Myocyte (in vitro differentiated cells): Measurements from ENCODE around the gene CLBA1. TPM values are rescaled to one million over a fixed set of nuclear protein-coding genes. Genes with fewer than 3 reads are reported as not detected.
A peak's percentile ranks its signal among the peaks of the same experiment; 100 is the strongest.
"Not testable (repeated sequence)": the region's sequence is repeated elsewhere in the genome, so short reads cannot be mapped to it uniquely, and the experiment has no call there.

ENCODE experiments used
- DNase-seq: peaks from one replicate; pipeline ENCODE4 v3.0.0-alpha.2; 2012; ENCODE audit warnings: low read depth
- polyA plus RNA-seq: library from polyadenylated mRNA; unstranded; fragments of >200 nt; gene quantifications from one replicate; pipeline ENCODE4 v1.2.1, GENCODE V29; 2012; ENCODE audit warnings: missing spikeins
- total RNA-seq: library from RNA; depleted of rRNA; stranded (reverse); fragments of >200 nt; gene quantifications from 2 replicates; pipeline ENCODE4 v1.2.3, GENCODE V29; 2014

The CLBA1 gene
- 10.6 and 13.2 TPM in 2 replicates for total RNA-seq
- polyA plus RNA-seq, result 14.0 TPM

- DNase-seq, result peak; percentile 92
These were observed at the start of gene CLBA1 for GRCh38 chr14:104985675-104986486. CLBA1 (plus strand) TSS chr14:104985788; CDS start chr14:104986432, 644 bp downstream.

- peak; percentile 55 for DNase-seq
These were observed 49.6 kb upstream of the CLBA1 start for GRCh38 chr14:104935955-104936354.

- DNase-seq, result no peak
These were observed 49.0 kb upstream of the CLBA1 start for GRCh38 chr14:104936361-104937155.

- no peak for DNase-seq
These were observed 48.4 kb upstream of the CLBA1 start for GRCh38 chr14:104937161-104937560.

GRCh38 chr14:104937694-104938365 lies 47.8 kb upstream of the CLBA1 start:
- no peak for DNase-seq

- peak; percentile 80 for DNase-seq
These were observed 47.2 kb upstream of the CLBA1 start for GRCh38 chr14:104938436-104938835.

GRCh38 chr14:104938960-104939359 lies 46.6 kb upstream of the CLBA1 start:
- no peak for DNase-seq

GRCh38 chr14:104939666-104940410 lies 45.8 kb upstream of the CLBA1 start:
- no peak for DNase-seq

- no peak for DNase-seq
These were observed 45.0 kb upstream of the CLBA1 start for GRCh38 chr14:104940526-104941150.

GRCh38 chr14:104941508-104942365 lies 43.9 kb upstream of the CLBA1 start:
- no peak for DNase-seq

- no peak for DNase-seq
These were observed 43.0 kb upstream of the CLBA1 start for GRCh38 chr14:104942586-104942985.

- not testable (repeated sequence) for DNase-seq
These were observed 42.2 kb upstream of the CLBA1 start for GRCh38 chr14:104943216-104944015.

- not testable (repeated sequence) for DNase-seq
These were observed 41.6 kb upstream of the CLBA1 start for GRCh38 chr14:104944016-104944308.

GRCh38 chr14:104944436-104945205 lies 41.0 kb upstream of the CLBA1 start:
- not testable (repeated sequence) for DNase-seq

GRCh38 chr14:104945266-104945665 lies 40.3 kb upstream of the CLBA1 start:
- DNase-seq, result not testable (repeated sequence)

- DNase-seq, result not testable (repeated sequence)
These were observed 39.3 kb upstream of the CLBA1 start for GRCh38 chr14:104945986-104946965.

GRCh38 chr14:104947201-104947600 lies 38.4 kb upstream of the CLBA1 start:
- DNase-seq, result not testable (repeated sequence)
